Fibroblast of lung (primary cell): ENCODE results near the gene TSPAN18. TPM values are rescaled to one million over a fixed set of nuclear protein-coding genes. Genes with fewer than 3 reads are reported as not detected.

ENCODE experiments used
- DNase-seq, 2 donors: peaks; one replicate each; pipeline versions ENCODE4 v3.0.0 to v3.0.0-alpha.2; 2010; ENCODE audit warnings: low read depth in 2 of 2
- H2AFZ ChIP-seq: 2 replicates; pipeline ENCODE4 v1.5.1; 2012; ENCODE audit warnings: low read length, control low read depth, inconsistent platforms
- H3K27ac ChIP-seq: 2 replicates; pipeline ENCODE4 v1.5.1; 2011; ENCODE audit warnings: low read length, control low read depth; ENCODE audit not compliant: insufficient read depth
- H3K27me3 ChIP-seq: 2 replicates; pipeline ENCODE4 v1.5.1; 2011; ENCODE audit warnings: mild to moderate bottlenecking, low read length; ENCODE audit not compliant: control insufficient read depth, insufficient read depth
- H3K36me3 ChIP-seq: 2 replicates; pipeline ENCODE4 v1.5.1; 2011; ENCODE audit warnings: low read length; ENCODE audit not compliant: control insufficient read depth, insufficient read depth
- H3K4me1 ChIP-seq: 2 replicates; pipeline ENCODE4 v1.5.1; 2011; ENCODE audit warnings: low read length; ENCODE audit not compliant: control insufficient read depth, insufficient read depth; ENCODE audit errors: extremely low read depth
- H3K4me2 ChIP-seq: 2 replicates; pipeline ENCODE4 v1.5.1; 2011; ENCODE audit warnings: low read length, control low read depth; ENCODE audit not compliant: insufficient read depth; ENCODE audit errors: extremely low read depth
- H3K4me3 ChIP-seq, 4 experiments: fragments of 200-600 bp in 1 of 4; sonication (generic) in 1 of 4; replicated peaks in 1 of 4; 2 replicates each; pipeline ENCODE4 v1.5.1; 2011 to 2016; ENCODE audit warnings: low read length in 4 of 4, low read depth in 3 of 4, mild to moderate bottlenecking in 3 of 4, control low read depth in 2 of 4, inconsistent platforms in 1 of 4, mixed read lengths in 1 of 4; ENCODE audit not compliant: insufficient read depth in 1 of 4; ENCODE audit errors: control extremely low read depth in 1 of 4
- H3K79me2 ChIP-seq: 2 replicates; pipeline ENCODE4 v1.5.1; 2012; ENCODE audit warnings: mild to moderate bottlenecking, low read length, inconsistent platforms; ENCODE audit not compliant: control insufficient read depth, insufficient read depth
- H3K9ac ChIP-seq: 2 replicates; pipeline ENCODE4 v1.5.1; 2011; ENCODE audit warnings: mild to moderate bottlenecking, low read length, control low read depth; ENCODE audit not compliant: insufficient read depth
- H3K9me3 ChIP-seq: 2 replicates; pipeline ENCODE4 v1.5.1; 2012; ENCODE audit warnings: low read depth, low read length; ENCODE audit not compliant: control insufficient read depth, insufficient read depth
- H4K20me1 ChIP-seq: 2 replicates; pipeline ENCODE4 v1.5.1; 2011; ENCODE audit warnings: low read length; ENCODE audit not compliant: control insufficient read depth, insufficient read depth; ENCODE audit errors: extremely low read depth
- EZH2 ChIP-seq: IDR thresholded peaks from 2 replicates; pipeline ENCODE4 v1.5.1; 2012; ENCODE audit warnings: low read length, control low read depth, mild to moderate bottlenecking; ENCODE audit errors: missing control alignments
- polyA plus RNA-seq, 2 donors: library from polyadenylated mRNA; depleted of rRNA in 1 of 2; stranded (reverse) in 1 of 2; unstranded in 1 of 2; fragments of >200 nt; gene quantifications; 2 replicates each; pipeline ENCODE4 v1.2.1, GENCODE V29; 2011 to 2012; ENCODE audit warnings: missing spikeins in 1 of 2
- total RNA-seq: library from RNA; depleted of rRNA; stranded (reverse); fragments of >200 nt; gene quantifications from 2 replicates; pipeline ENCODE4 v1.2.1, GENCODE V29; 2014
- TF ChIP-seq, protein P1 (sequence below), 2 donors: IDR thresholded peaks in 1 of 2; conservative IDR thresholded peaks in 1 of 2; 1 replicate in 1 of 2; 2 replicates in 1 of 2; pipeline ENCODE4 v1.5.1; 2011 to 2012; ENCODE audit warnings: low read length in 2 of 2, control low read depth in 1 of 2, inconsistent platforms in 1 of 2, low read depth in 1 of 2, mild to moderate bottlenecking in 1 of 2

TSPAN18 gene
- total and polyA plus RNA-seq, 2 donors (not counting 1 experiment from before 2014, with no cell fraction given): 0.15 TPM; not detected in 1

DNA sequence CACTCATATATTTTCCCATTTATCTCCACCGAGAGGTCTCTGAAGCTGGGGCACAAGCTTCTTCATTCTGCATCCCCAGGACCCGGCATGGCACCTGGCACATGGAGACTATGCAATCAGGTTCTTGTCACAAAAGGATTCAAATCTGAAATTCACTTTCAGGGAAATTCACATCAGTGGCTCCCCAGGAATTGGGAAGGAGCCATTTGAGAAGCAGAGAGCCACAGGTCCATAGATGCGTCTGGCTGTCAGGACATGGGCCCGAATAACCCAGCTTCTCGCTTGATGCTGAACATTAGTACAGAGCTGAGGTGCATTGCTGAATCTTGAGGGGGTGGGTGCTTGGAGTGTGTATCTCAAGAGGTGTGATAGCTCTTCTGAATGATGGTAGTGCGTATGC lies 82.5 kb downstream of the TSPAN18 start:
- Histone ChIP-seq H3K27me3 (peaks cover 24% of the 10 kb centered on the region), H3K9me3 (no peaks in the 10 kb centered on the region), H4K20me1 (no peaks in the 10 kb centered on the region), H2AFZ (no peak overlapping the region), H3K79me2 (no peaks in the 10 kb centered on the region), H3K4me3 (no peak overlapping the region), H3K9ac (no peak overlapping the region), H3K4me1 (no peaks in the 10 kb centered on the region), H3K4me2 (no peak overlapping the region), H3K27ac (no peak overlapping the region), H3K36me3 (no peaks in the 10 kb centered on the region)
- TF ChIP-seq EZH2: no peak
- TF ChIP-seq, protein P1, sequence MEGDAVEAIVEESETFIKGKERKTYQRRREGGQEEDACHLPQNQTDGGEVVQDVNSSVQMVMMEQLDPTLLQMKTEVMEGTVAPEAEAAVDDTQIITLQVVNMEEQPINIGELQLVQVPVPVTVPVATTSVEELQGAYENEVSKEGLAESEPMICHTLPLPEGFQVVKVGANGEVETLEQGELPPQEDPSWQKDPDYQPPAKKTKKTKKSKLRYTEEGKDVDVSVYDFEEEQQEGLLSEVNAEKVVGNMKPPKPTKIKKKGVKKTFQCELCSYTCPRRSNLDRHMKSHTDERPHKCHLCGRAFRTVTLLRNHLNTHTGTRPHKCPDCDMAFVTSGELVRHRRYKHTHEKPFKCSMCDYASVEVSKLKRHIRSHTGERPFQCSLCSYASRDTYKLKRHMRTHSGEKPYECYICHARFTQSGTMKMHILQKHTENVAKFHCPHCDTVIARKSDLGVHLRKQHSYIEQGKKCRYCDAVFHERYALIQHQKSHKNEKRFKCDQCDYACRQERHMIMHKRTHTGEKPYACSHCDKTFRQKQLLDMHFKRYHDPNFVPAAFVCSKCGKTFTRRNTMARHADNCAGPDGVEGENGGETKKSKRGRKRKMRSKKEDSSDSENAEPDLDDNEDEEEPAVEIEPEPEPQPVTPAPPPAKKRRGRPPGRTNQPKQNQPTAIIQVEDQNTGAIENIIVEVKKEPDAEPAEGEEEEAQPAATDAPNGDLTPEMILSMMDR (conservative IDR thresholded peaks at IDR 0.05 in 1 of 2, IDR thresholded peaks at IDR 0.05 in 1 of 2; ENCODE audit: low read depth in 1 of 2, low read length in 2 of 2): no peak
- no peak for DNase-seq

DNA sequence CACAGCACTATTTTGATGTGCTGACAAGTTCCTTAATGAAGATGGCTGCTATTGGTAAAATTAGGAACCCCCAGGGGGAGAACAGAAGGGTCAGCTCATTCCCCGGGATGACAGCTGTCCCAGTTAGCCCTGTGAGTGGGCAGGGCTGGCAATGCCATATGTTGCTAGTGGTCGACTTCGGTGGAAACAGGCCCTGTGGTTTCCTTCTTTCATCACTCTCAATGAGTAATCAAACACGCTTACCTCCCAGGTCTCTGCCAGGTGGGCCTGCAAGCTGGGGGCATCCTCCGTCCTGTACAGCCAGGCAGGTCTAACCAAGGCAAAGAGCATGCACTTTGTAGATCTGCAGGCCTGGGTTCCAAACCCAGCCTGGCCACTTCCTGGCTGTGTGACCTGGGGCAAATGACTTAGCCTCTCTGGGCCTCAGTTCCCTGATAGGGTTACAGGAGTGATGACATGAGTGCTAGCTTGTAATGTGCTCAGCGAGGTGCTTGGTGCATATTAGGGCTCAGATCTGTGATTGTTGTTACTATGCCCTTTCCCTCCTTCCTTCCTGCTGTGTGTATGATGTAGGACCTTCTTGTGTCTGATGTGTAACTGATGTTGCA lies 85.2 kb downstream of the TSPAN18 start:
- no peaks in the 10 kb centered on the region for H4K20me1 ChIP-seq
- no peaks in the 10 kb centered on the region for H3K4me1 ChIP-seq
- no peak overlapping the region for H3K27ac ChIP-seq
- no peak overlapping the region for H3K4me3 ChIP-seq
- H3K9ac ChIP-seq: no peak overlapping the region
- TF ChIP-seq, protein P1 (conservative IDR thresholded peaks at IDR 0.05 in 1 of 2, IDR thresholded peaks at IDR 0.05 in 1 of 2; ENCODE audit: low read depth in 1 of 2, low read length in 2 of 2): no peak
- TF ChIP-seq EZH2: no peak
- H3K36me3 ChIP-seq: no peaks in the 10 kb centered on the region
- no peaks in the 10 kb centered on the region for H3K79me2 ChIP-seq
- H2AFZ ChIP-seq: no peak overlapping the region
- no peak overlapping the region for H3K4me2 ChIP-seq
- no peaks in the 10 kb centered on the region for H3K9me3 ChIP-seq
- peaks cover 13% of the 10 kb centered on the region for H3K27me3 ChIP-seq
- DNase-seq: peak in 1 of 2 donors; percentile 21

DNA sequence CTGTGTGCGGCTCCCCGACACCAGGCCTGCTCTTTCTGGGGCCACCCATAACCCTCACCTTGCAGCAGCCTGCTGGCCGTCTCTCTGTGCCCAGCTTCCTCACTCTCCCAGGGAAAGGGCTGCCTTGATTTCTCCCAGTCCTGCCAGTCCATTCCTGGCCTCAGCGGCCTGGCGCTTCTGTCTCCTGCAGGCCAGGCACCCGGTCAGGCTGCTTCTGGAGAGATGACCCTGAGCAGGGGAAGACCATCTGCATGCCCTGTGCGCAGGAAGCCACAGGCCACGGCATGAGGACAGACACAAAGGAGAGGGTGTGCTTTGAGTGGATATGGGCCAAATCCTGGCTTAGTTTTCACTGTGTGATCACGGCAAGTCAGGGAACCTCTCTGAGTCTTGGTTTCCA lies 86.2 kb downstream of the TSPAN18 start:
- H3K4me2 ChIP-seq: no peak overlapping the region
- H3K79me2 ChIP-seq: no peaks in the 10 kb centered on the region
- DNase-seq: no peak
- H3K27ac ChIP-seq: no peak overlapping the region
- no peak overlapping the region for H2AFZ ChIP-seq
- no peaks in the 10 kb centered on the region for H3K4me1 ChIP-seq
- H3K4me3 ChIP-seq: no peak overlapping the region
- TF ChIP-seq, protein P1 (conservative IDR thresholded peaks at IDR 0.05 in 1 of 2, IDR thresholded peaks at IDR 0.05 in 1 of 2; ENCODE audit: low read depth in 1 of 2, low read length in 2 of 2): no peak
- TF ChIP-seq EZH2: no peak
- no peaks in the 10 kb centered on the region for H3K9me3 ChIP-seq
- no peaks in the 10 kb centered on the region for H3K36me3 ChIP-seq
- H3K9ac ChIP-seq: no peak overlapping the region
- peaks cover 13% of the 10 kb centered on the region for H3K27me3 ChIP-seq
- no peaks in the 10 kb centered on the region for H4K20me1 ChIP-seq
